Type B pancreatic cell (in vitro differentiated cells): Measurements from ENCODE around the gene GAMT. TPM values are rescaled to one million over a fixed set of nuclear protein-coding genes. Genes with fewer than 3 reads are reported as not detected.

Source experiments
- DNase-seq: peaks from one replicate; pipeline ENCODE4 v3.0.0; 2021; ENCODE audit warnings: mixed read lengths; ENCODE audit not compliant: unreplicated experiment; ENCODE audit errors: extremely low spot score
- H3K27ac Mint-ChIP-seq: 2 replicates; pipeline ENCODE4 v1.8.0; 2021; ENCODE audit warnings: mild to moderate bottlenecking, mixed read lengths
- H3K27me3 Mint-ChIP-seq: 2 replicates; pipeline ENCODE4 v1.8.0; 2021; ENCODE audit warnings: mixed read lengths
- H3K36me3 Mint-ChIP-seq: 2 replicates; pipeline ENCODE4 v1.8.0; 2021; ENCODE audit warnings: mixed read lengths
- H3K4me1 Mint-ChIP-seq: one replicate; pipeline ENCODE4 v1.8.0; 2021; ENCODE audit warnings: mixed read lengths; ENCODE audit not compliant: unreplicated experiment
- H3K4me3 Mint-ChIP-seq: 2 replicates; pipeline ENCODE4 v1.8.0; 2021; ENCODE audit warnings: mild to moderate bottlenecking, mixed read lengths
- H3K9me3 Mint-ChIP-seq: 2 replicates; pipeline ENCODE4 v1.8.0; 2021; ENCODE audit warnings: mixed read lengths
- total RNA-seq: library from RNA; stranded (reverse); gene quantifications from 2 replicates; pipeline ENCODE4 v1.2.1, GENCODE V29; 2021; ENCODE audit warnings: low replicate concordance
- TF ChIP-seq, protein P1 (sequence below): fragments of 200-600 bp; sonication (generic); conservative IDR thresholded peaks from 2 replicates; pipeline ENCODE4 v1.5.0; 2021; ENCODE audit warnings: antibody characterized with exemption, mild to moderate bottlenecking

GAMT gene
- total RNA-seq, 1 donor from 2014 or later: 37.9 TPM

DNA sequence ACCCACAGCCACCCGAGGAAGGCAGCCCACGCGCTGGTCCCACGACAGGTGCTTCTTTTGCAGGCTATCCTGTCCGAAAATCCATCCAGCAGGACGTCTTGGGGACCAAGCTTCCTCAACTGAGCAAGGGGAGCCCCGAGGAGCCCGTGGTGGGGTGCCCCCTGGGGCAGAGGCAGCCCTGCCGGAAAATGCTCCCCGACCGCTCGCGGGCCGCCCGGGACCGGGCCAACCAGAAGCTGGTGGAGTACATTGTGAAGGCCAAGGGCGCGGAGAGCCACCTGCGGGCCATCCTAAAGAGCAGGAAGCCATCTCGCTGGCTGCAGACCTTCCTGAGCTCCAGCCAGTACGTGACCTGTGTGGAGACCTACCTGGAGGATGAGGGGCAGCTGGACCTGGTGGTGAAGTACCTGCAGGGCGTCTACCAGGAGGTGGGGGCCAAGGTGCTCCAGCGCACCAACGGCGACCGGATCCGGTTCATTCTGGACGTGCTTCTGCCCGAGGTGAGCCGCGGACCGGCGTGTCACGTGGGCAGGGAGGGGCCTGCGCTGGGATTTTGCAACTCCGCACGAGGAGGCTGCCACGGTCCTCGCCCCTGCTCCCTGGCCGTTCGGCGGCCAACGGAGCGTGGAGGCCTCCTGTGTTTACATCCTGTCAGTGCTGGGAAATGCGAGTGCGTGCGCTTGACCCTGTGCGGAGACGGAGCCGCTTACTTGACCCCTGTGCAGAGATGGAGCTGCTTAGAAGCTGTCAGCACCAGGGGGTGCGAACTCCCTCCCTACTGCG lies 30.6 kb downstream of the GAMT start:
- Mint-ChIP-seq H3K36me3 (peaks cover 8% of the 10 kb centered on the region), H3K4me3 (no peak overlapping the region), H3K4me1 (no peaks in the 10 kb centered on the region), H3K27ac (no peak overlapping the region), H3K27me3 (no peaks in the 10 kb centered on the region), H3K9me3 (no peaks in the 10 kb centered on the region)
- TF ChIP-seq, protein P1, sequence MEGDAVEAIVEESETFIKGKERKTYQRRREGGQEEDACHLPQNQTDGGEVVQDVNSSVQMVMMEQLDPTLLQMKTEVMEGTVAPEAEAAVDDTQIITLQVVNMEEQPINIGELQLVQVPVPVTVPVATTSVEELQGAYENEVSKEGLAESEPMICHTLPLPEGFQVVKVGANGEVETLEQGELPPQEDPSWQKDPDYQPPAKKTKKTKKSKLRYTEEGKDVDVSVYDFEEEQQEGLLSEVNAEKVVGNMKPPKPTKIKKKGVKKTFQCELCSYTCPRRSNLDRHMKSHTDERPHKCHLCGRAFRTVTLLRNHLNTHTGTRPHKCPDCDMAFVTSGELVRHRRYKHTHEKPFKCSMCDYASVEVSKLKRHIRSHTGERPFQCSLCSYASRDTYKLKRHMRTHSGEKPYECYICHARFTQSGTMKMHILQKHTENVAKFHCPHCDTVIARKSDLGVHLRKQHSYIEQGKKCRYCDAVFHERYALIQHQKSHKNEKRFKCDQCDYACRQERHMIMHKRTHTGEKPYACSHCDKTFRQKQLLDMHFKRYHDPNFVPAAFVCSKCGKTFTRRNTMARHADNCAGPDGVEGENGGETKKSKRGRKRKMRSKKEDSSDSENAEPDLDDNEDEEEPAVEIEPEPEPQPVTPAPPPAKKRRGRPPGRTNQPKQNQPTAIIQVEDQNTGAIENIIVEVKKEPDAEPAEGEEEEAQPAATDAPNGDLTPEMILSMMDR: no peak
- DNase-seq: no peak

DNA sequence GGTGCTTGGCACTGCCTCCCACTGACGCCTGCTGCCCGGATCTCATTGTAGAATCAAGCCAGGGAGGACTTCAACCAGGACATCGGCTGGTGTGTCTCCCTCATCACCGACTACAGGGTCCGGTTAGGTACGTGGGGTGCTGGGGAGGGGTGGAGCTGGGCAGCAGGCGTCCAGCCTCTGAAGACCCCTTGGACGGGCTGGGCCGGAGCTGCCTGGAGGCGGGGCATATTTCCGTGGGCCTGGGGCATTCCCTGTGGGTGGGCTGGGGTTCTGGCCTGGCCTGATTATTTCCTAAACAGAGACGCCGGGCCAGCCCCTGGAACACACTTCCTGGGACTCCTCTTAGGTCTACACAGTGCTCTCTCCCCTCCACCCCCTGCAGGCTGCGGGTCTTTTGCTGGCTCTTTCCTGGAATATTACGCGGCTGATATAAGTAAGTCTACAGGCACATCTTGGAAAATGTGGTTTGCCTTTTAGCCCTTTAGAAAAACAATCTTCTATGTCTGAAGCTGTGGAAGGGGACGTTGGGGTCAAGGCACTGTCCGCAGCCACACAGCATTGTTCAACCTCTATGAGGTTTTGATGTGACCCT lies 32.0 kb downstream of the GAMT start:
- peaks cover 6% of the 10 kb centered on the region for H3K36me3 Mint-ChIP-seq
- no peak overlapping the region for H3K27ac Mint-ChIP-seq
- no peaks in the 10 kb centered on the region for H3K9me3 Mint-ChIP-seq
- H3K27me3 Mint-ChIP-seq: no peaks in the 10 kb centered on the region
- H3K4me3 Mint-ChIP-seq: no peak overlapping the region
- no peak for DNase-seq
- TF ChIP-seq, protein P1: no peak
- H3K4me1 Mint-ChIP-seq: no peaks in the 10 kb centered on the region

DNA sequence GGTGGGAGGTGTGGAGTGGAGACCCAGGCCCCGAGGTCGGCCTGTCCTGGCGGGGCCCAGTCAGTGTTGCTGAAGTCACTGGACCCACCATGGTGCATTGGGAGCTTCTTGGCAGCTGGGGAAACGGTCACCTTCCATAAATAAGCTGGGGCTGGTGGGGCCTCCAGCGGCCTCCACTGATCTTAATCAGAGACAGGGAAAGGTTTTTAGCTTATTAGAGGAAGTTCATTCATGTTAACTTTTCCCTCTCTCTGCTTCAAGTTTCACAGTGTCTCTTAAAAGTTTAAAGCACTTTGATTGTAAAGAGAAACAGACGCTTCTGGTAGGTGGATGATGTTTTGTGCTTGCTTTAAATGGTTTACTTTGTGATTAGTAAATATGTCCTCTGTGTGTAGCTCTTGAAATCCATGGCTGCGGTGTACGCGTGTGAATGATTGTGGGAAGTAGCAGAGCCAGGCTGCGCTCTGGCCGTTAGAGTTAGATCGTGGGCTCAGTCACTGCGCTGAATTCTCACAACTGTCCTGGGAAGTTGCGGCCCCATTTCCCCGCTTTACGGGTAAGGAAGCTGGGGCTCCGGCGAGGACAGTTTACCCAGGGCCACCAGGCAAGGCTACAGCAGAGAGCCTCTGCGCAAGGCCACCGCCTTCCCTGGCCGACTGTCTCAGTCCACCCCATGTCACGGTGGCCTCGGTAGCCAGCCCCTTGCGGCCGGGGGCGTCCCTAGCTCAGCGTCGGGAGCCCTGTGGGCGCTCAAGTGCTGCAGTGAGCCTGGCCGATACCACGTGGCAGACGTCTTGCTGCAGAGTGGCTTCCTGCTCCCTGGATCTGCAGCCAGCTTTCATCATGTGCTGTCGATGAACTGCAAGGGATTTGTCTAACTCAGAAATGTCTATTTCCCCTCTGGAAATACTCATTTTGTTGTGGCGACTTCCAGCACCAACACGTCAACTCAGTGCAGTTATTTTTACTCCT lies 34.2 kb downstream of the GAMT start:
- Mint-ChIP-seq H3K4me3 (no peak overlapping the region), H3K9me3 (no peaks in the 10 kb centered on the region), H3K27me3 (no peaks in the 10 kb centered on the region), H3K36me3 (peaks cover 3% of the 10 kb centered on the region), H3K4me1 (peaks cover under 1% of the 10 kb centered on the region), H3K27ac (no peak overlapping the region)
- TF ChIP-seq, protein P1: no peak
- no peak for DNase-seq

DNA sequence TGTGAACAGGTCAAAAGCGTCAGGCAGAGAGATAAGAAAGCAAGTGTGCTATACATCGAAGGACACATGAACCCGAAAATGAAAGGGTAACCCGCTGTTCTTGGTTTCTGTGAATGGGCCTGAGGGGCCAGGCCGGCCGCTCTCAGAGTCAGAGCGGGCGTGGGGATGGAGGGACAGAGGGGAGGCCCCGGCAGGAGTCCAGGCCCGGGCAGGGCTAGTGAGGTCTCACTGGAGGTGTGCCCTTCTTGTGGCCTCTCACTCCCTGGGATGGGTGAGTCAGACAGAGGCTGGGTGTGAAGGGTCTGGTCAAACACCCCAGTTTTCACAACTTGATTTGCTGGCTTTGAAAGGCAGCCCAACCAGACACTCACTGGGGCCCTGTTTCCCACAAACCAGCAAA lies 35.0 kb downstream of the GAMT start:
- Mint-ChIP-seq H3K4me3 (no peak overlapping the region), H3K27me3 (no peaks in the 10 kb centered on the region), H3K9me3 (no peaks in the 10 kb centered on the region), H3K4me1 (peaks cover 8% of the 10 kb centered on the region), H3K27ac (no peak overlapping the region), H3K36me3 (peaks cover 7% of the 10 kb centered on the region)
- DNase-seq: no peak
- TF ChIP-seq, protein P1: no peak
